RWPE2 (cell line): Measurements from ENCODE around the gene SLC26A5.
"Not testable (repeated sequence)": the region's sequence is repeated elsewhere in the genome, so short reads cannot be mapped to it uniquely, and the experiment has no call there.

Experiments used
- ATAC-seq: fragments of 200-7000 bp; cut with Tn5 transposase; 3 replicates; pipeline ENCODE4 v1.9.1; 2021; ENCODE audit warnings: low read depth
- DNase-seq: peaks from one replicate; pipeline ENCODE4 v3.0.0-alpha.2; 2020; ENCODE audit warnings: low spot score
- H3K27ac ChIP-seq: fragments of 450-650 bp; 2 replicates; pipeline ENCODE4 v1.5.1; 2017; ENCODE audit warnings: mild to moderate bottlenecking; ENCODE audit not compliant: poor library complexity, severe bottlenecking
- H3K27me3 ChIP-seq: fragments of 250-450 bp; sonication (Bioruptor Pico); 2 replicates; pipeline ENCODE4 v1.5.1; 2021; ENCODE audit warnings: mild to moderate bottlenecking, moderate library complexity; ENCODE audit not compliant: insufficient read depth, poor library complexity, severe bottlenecking
- H3K36me3 ChIP-seq: fragments of 250-450 bp; sonication (Bioruptor Pico); 2 replicates; pipeline ENCODE4 v1.5.1; 2020; ENCODE audit warnings: low read depth, mild to moderate bottlenecking, moderate library complexity
- H3K4me1 ChIP-seq: fragments of 250-450 bp; sonication (Bioruptor Pico); 2 replicates; pipeline ENCODE4 v1.5.1; 2021; ENCODE audit warnings: mild to moderate bottlenecking, moderate library complexity; ENCODE audit not compliant: insufficient read depth, poor library complexity, severe bottlenecking
- H3K4me3 ChIP-seq: fragments of 250-450 bp; sonication (Bioruptor Pico); 2 replicates; pipeline ENCODE4 v1.5.1; 2021; ENCODE audit warnings: mild to moderate bottlenecking, moderate library complexity; ENCODE audit not compliant: severe bottlenecking
- H3K9me3 ChIP-seq: fragments of 250-450 bp; sonication (Bioruptor Pico); 2 replicates; pipeline ENCODE4 v1.5.1; 2021; ENCODE audit warnings: mild to moderate bottlenecking, moderate library complexity; ENCODE audit not compliant: severe bottlenecking
- CTCF ChIP-seq: fragments of 450-650 bp; IDR thresholded peaks from one replicate; pipeline ENCODE4 v1.5.1; 2017; ENCODE audit warnings: mild to moderate bottlenecking, moderate library complexity; ENCODE audit not compliant: poor library complexity, severe bottlenecking

The SLC26A5 gene

GRCh38 chr7:103399687-103400086 lies 46.3 kb downstream of the SLC26A5 start:
- H3K27me3 ChIP-seq, DNase-seq, ATAC-seq: not testable (repeated sequence)

GRCh38 chr7:103398483-103399127 lies 47.4 kb downstream of the SLC26A5 start:
- no peak for TF ChIP-seq CTCF
- ATAC-seq = no peak
- H3K4me3 ChIP-seq = no peak overlapping the region

More at GRCh38 chr7:103399687-103400086, 46.3 kb downstream of the SLC26A5 start:
- H3K9me3 ChIP-seq, H3K4me3 ChIP-seq, H3K4me1 ChIP-seq, H3K27ac ChIP-seq, H3K36me3 ChIP-seq: not testable (repeated sequence)

GRCh38 chr7:103396471-103396870 lies 49.5 kb downstream of the SLC26A5 start:
- no peak for DNase-seq
- no peak overlapping the region for H3K4me3 ChIP-seq
- TF ChIP-seq CTCF = no peak
- H3K27me3 ChIP-seq = no peaks in the 10 kb centered on the region
- no peaks in the 10 kb centered on the region for H3K9me3 ChIP-seq
- no peaks in the 10 kb centered on the region for H3K36me3 ChIP-seq
- no peaks in the 10 kb centered on the region for H3K4me1 ChIP-seq
- no peak overlapping the region for H3K27ac ChIP-seq
- no peak for ATAC-seq

More at GRCh38 chr7:103398483-103399127, 47.4 kb downstream of the SLC26A5 start:
- Histone ChIP-seq H3K27ac (no peak overlapping the region), H3K27me3 (no peaks in the 10 kb centered on the region), H3K4me1 (no peaks in the 10 kb centered on the region), H3K36me3 (no peaks in the 10 kb centered on the region), H3K9me3 (no peaks in the 10 kb centered on the region)
- no peak for DNase-seq

GRCh38 chr7:103395071-103395470 lies 50.9 kb downstream of the SLC26A5 start:
- TF ChIP-seq CTCF = no peak

GRCh38 chr7:103394566-103394965 lies 51.4 kb downstream of the SLC26A5 start:
- Histone ChIP-seq H3K9me3 (no peaks in the 10 kb centered on the region), H3K4me1 (no peaks in the 10 kb centered on the region), H3K4me3 (no peak overlapping the region), H3K27ac (no peak overlapping the region), H3K27me3 (no peaks in the 10 kb centered on the region), H3K36me3 (no peaks in the 10 kb centered on the region)
- ATAC-seq (no peak), DNase-seq (no peak)
- TF ChIP-seq CTCF = no peak

More at GRCh38 chr7:103395071-103395470, 50.9 kb downstream of the SLC26A5 start:
- Histone ChIP-seq H3K27me3 (no peaks in the 10 kb centered on the region), H3K36me3 (no peaks in the 10 kb centered on the region), H3K4me1 (no peaks in the 10 kb centered on the region), H3K27ac (no peak overlapping the region), H3K4me3 (no peak overlapping the region), H3K9me3 (no peaks in the 10 kb centered on the region)
- ATAC-seq = no peak
- no peak for DNase-seq
